GM23248 (cell line): ENCODE results near the gene PCID2. TPM values are rescaled to one million over a fixed set of nuclear protein-coding genes. Genes with fewer than 3 reads are reported as not detected.
"Not testable (repeated sequence)": the region's sequence is repeated elsewhere in the genome, so short reads cannot be mapped to it uniquely, and the experiment has no call there.

Experiments used
- DNase-seq: peaks from one replicate; pipeline ENCODE4 v3.0.0-alpha.2; 2015
- H2AFZ ChIP-seq: fragments of 200-600 bp; sonication (generic); 2 replicates; pipeline ENCODE4 v1.6.1; 2016; ENCODE audit warnings: antibody characterized with exemption
- H3F3A ChIP-seq: fragments of 200-600 bp; sonication (generic); 2 replicates; pipeline ENCODE4 v1.6.1; 2016; ENCODE audit warnings: mild to moderate bottlenecking, antibody characterized with exemption, mixed run types; ENCODE audit not compliant: insufficient read depth
- H3K27ac ChIP-seq: fragments of 200-600 bp; sonication (generic); 2 replicates; pipeline ENCODE4 v1.5.1; 2016; ENCODE audit warnings: mild to moderate bottlenecking
- H3K27me3 ChIP-seq: fragments of 200-600 bp; sonication (generic); replicated peaks from 2 replicates; pipeline ENCODE4 v1.6.1; 2016; ENCODE audit warnings: mild to moderate bottlenecking; ENCODE audit not compliant: insufficient read depth
- H3K36me3 ChIP-seq: fragments of 200-600 bp; sonication (generic); 2 replicates; pipeline ENCODE4 v1.6.1; 2016; ENCODE audit warnings: low read depth, mild to moderate bottlenecking
- H3K4me1 ChIP-seq: fragments of 200-600 bp; sonication (generic); 2 replicates; pipeline ENCODE4 v1.6.1; 2016; ENCODE audit warnings: mild to moderate bottlenecking; ENCODE audit not compliant: insufficient read depth
- H3K4me2 ChIP-seq: fragments of 200-600 bp; sonication (generic); one replicate; pipeline ENCODE4 v1.6.1; 2016; ENCODE audit warnings: mild to moderate bottlenecking; ENCODE audit not compliant: unreplicated experiment
- H3K4me3 ChIP-seq: fragments of 200-600 bp; sonication (generic); 2 replicates; pipeline ENCODE4 v1.5.1; 2016; ENCODE audit warnings: mild to moderate bottlenecking
- H3K79me2 ChIP-seq: fragments of 200-600 bp; sonication (generic); 2 replicates; pipeline ENCODE4 v1.6.1; 2016; ENCODE audit warnings: mild to moderate bottlenecking; ENCODE audit not compliant: insufficient read depth
- H3K9ac ChIP-seq: fragments of 200-600 bp; sonication (generic); 2 replicates; pipeline ENCODE4 v1.6.1; 2016; ENCODE audit warnings: mild to moderate bottlenecking
- H3K9me2 ChIP-seq: fragments of 200-600 bp; sonication (generic); 2 replicates; pipeline ENCODE4 v1.6.1; 2016; ENCODE audit warnings: mixed run types, mild to moderate bottlenecking, moderate library complexity; ENCODE audit not compliant: insufficient read depth
- H3K9me3 ChIP-seq: fragments of 200-600 bp; sonication (generic); one replicate; pipeline ENCODE4 v1.6.1; 2017; ENCODE audit warnings: low read depth
- H4K20me1 ChIP-seq: fragments of 200-600 bp; sonication (generic); 2 replicates; pipeline ENCODE4 v1.6.0; 2016; ENCODE audit not compliant: insufficient read depth
- EZH2 ChIP-seq: fragments of 200-600 bp; sonication (generic); IDR thresholded peaks from 2 replicates; pipeline ENCODE4 v1.6.1; 2018; ENCODE audit warnings: antibody characterized with exemption, mild to moderate bottlenecking; ENCODE audit not compliant: insufficient read depth, poor library complexity, severe bottlenecking
- EZH2phosphoT487 ChIP-seq: fragments of 200-600 bp; sonication (generic); IDR thresholded peaks from 2 replicates; pipeline ENCODE4 v1.6.1; 2018; ENCODE audit warnings: antibody characterized with exemption, moderate library complexity, mild to moderate bottlenecking, low read depth; ENCODE audit not compliant: insufficient read depth
- WGBS, 2 experiments: methylation state at CpG; one replicate each; pipeline ENCODE4 v1.1.6; 2015 to 2017; ENCODE audit warnings: low lambda C conversion rate in 2 of 2, low coverage in 1 of 2; ENCODE audit errors: missing lambda C conversion rate in 2 of 2; 5-methylcytosine and 5-hydroxymethylcytosine counted together
- in situ Hi-C: fragments of 300-500 bp; cut with MboI; formaldehyde crosslinking; loops from 2 replicates; pipeline ENCODE4 v1.15.0; 2020
- polyA plus RNA-seq: library from polyadenylated mRNA; unstranded; fragments of >200 nt; fragmentation: Nextera tagmentation; extraction: Ambion mirVana; gene quantifications from 2 replicates; pipeline ENCODE4 v1.2.1, GENCODE V29; 2016
- total RNA-seq: library from RNA; depleted of rRNA; stranded (reverse); fragments of >200 nt; shearing (Covaris generic); gene quantifications from 2 replicates; pipeline ENCODE4 v1.2.3, GENCODE V29; 2014

Gene PCID2
- total and polyA plus RNA-seq, 2 experiments from 2014 or later, result 58.3 to 60.7 TPM

GRCh38 chr13:113243847-113244246 lies 35.4 kb upstream of the PCID2 start:
- Histone ChIP-seq H4K20me1 (no peaks in the 10 kb centered on the region), H3K9me3 (no peaks in the 10 kb centered on the region), H3K27ac (no peak overlapping the region), H3F3A (no peaks in the 10 kb centered on the region; the same call in 1 of the 2 replicates), H3K4me3 (no peak overlapping the region), H3K27me3 (no peaks in the 10 kb centered on the region), H3K4me1 (no peaks in the 10 kb centered on the region), H3K36me3 (peaks cover 65% of the 10 kb centered on the region), H2AFZ (no peak overlapping the region), H3K79me2 (no peaks in the 10 kb centered on the region), H3K9ac (no peak overlapping the region), H3K4me2 (no peak overlapping the region), H3K9me2 (no peaks in the 10 kb centered on the region)
- no peak for TF ChIP-seq EZH2phosphoT487
- no peak for TF ChIP-seq EZH2
- in situ Hi-C loops, result no loop called here
- DNase-seq, result no peak
- WGBS, 2 experiments, result 81 to 86% methylated on average over 6 of the region's 6 CpGs

DNA sequence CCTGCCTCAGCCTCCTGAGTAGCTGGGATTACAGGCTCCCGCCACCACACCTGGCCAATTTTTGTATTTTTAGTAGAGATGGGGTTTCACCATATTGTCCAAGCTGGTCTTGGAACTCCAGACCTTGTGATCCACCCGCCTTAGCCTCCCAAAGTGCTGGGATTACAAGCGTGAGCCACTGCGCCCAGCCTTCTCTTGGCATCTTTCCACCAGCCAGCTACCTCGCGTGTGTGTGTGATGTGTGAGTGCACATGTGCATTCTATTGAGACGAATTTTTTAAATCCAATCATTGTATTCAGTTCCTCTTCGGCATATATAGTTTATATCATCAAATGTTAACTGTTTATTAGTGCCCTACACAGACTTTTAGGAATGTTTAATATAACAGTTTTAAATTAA lies 33.2 kb upstream of the PCID2 start:
- H3K9me2 ChIP-seq, H3K4me2 ChIP-seq, H3K4me1 ChIP-seq, H3K79me2 ChIP-seq, H3F3A ChIP-seq, H3K9me3 ChIP-seq, H4K20me1 ChIP-seq, H3K27me3 ChIP-seq, in situ Hi-C loops, DNase-seq, H3K4me3 ChIP-seq, H3K27ac ChIP-seq, H2AFZ ChIP-seq, H3K9ac ChIP-seq: not testable (repeated sequence)
- peaks cover 71% of the 10 kb centered on the region for H3K36me3 ChIP-seq
- WGBS, 2 experiments, result 64 to 66% methylated on average over 8 of the region's 8 CpGs

DNA sequence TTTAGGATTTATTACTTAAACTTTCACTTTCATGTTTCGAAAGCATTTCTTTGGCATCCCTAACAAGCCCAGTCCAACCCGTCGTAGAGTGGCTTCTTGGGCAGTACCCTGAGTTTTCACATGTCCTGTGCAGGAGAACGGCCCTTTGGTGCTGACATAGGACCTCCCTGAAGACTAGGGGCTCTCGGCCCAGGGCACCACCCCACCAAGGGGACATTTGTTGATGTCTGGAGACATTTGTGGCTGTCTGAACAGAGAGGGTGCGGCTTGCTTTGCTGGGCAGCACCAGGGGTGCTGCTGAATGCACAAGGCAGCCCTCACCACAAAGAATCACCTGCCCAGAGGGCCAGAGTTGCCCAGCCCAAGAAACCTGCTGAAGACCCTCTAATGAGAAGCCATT lies 31.5 kb upstream of the PCID2 start:
- Histone ChIP-seq H3K36me3 (peaks cover 60% of the 10 kb centered on the region), H3K4me1 (no peaks in the 10 kb centered on the region), H3K27me3 (no peaks in the 10 kb centered on the region), H3F3A (no peaks in the 10 kb centered on the region; the same call in 1 of the 2 replicates), H4K20me1 (no peaks in the 10 kb centered on the region), H3K9me3 (no peaks in the 10 kb centered on the region), H2AFZ (no peak overlapping the region), H3K9ac (no peak overlapping the region), H3K4me2 (no peak overlapping the region), H3K4me3 (no peak overlapping the region), H3K27ac (no peak overlapping the region), H3K79me2 (no peaks in the 10 kb centered on the region), H3K9me2 (no peaks in the 10 kb centered on the region)
- no peak for TF ChIP-seq EZH2
- no peak for TF ChIP-seq EZH2phosphoT487
- 83 to 86% methylated on average over 6 of the region's 6 CpGs for WGBS, 2 experiments
- no peak for DNase-seq
- in situ Hi-C loops, result no loop called here

DNA sequence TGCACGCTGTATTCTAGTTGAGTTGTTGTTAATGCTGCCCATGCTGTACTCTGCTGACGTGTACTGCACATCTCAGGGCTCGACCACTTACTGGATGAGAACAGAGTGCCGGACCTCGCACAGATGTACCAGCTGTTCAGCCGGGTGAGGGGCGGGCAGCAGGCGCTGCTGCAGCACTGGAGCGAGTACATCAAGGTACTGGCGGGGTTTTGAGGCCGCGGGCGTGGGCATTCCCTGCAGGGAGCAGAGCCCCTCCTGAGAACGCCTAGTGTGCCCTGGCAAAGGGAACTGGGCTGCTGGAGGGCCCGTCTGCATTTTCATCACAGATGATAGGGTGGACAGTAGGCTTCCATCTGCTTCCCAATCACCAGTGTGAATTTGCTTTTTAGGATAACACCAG lies 30.9 kb upstream of the PCID2 start:
- H2AFZ ChIP-seq, result no peak overlapping the region
- H3K27me3 ChIP-seq, result no peaks in the 10 kb centered on the region
- no peak overlapping the region for H3K9ac ChIP-seq
- no peak for TF ChIP-seq EZH2
- no peaks in the 10 kb centered on the region; the same call in 1 of the 2 replicates for H3F3A ChIP-seq
- H3K36me3 ChIP-seq, result peaks cover 57% of the 10 kb centered on the region
- H3K4me3 ChIP-seq, result no peak overlapping the region
- no peaks in the 10 kb centered on the region for H3K9me3 ChIP-seq
- no peaks in the 10 kb centered on the region for H4K20me1 ChIP-seq
- H3K4me2 ChIP-seq, result no peak overlapping the region
- WGBS, 2 experiments, result 93% methylated on average over 15 of the region's 15 CpGs
- H3K79me2 ChIP-seq, result peaks cover 5% of the 10 kb centered on the region; the same call in 1 of the 2 replicates
- no peak overlapping the region for H3K27ac ChIP-seq
- no peak for DNase-seq
- no peaks in the 10 kb centered on the region for H3K4me1 ChIP-seq
- in situ Hi-C loops, result no loop called here
- H3K9me2 ChIP-seq, result no peaks in the 10 kb centered on the region

- no peak overlapping the region for H2AFZ ChIP-seq
- no peak overlapping the region for H3K4me2 ChIP-seq
- peaks cover 7% of the 10 kb centered on the region; the same call in 1 of the 2 replicates for H3K79me2 ChIP-seq
- no peak overlapping the region for H3K27ac ChIP-seq
- no peak for TF ChIP-seq EZH2phosphoT487
- TF ChIP-seq EZH2, result no peak
- H3K9me3 ChIP-seq, result no peaks in the 10 kb centered on the region
- peaks cover 49% of the 10 kb centered on the region for H3K36me3 ChIP-seq
- H3K4me3 ChIP-seq, result no peak overlapping the region
- peak; percentile 24 for DNase-seq
- H3K27me3 ChIP-seq, result no peaks in the 10 kb centered on the region
- in situ Hi-C loops, result no loop called here
- 78 to 81% methylated on average over 4 of the region's 4 CpGs for WGBS, 2 experiments
- H3K9me2 ChIP-seq, result no peaks in the 10 kb centered on the region
- no peaks in the 10 kb centered on the region for H4K20me1 ChIP-seq
- H3K4me1 ChIP-seq, result no peaks in the 10 kb centered on the region
- no peak overlapping the region for H3K9ac ChIP-seq
- H3F3A ChIP-seq, result no peaks in the 10 kb centered on the region; the same call in 1 of the 2 replicates
Observed at GRCh38 chr13:113238536-113238935, 30.1 kb upstream of the PCID2 start.
